Colonic mucosa (tissue), 4 donors: ENCODE measurements around the gene ZFP28. TPM values are rescaled to one million over a fixed set of nuclear protein-coding genes. Genes with fewer than 3 reads are reported as not detected.
A peak's percentile ranks its signal among the peaks of the same experiment; 100 is the strongest.

ENCODE experiments used
- DNase-seq: peaks from one replicate; pipeline ENCODE4 v3.0.0-alpha.2; 2020
- H3K27ac ChIP-seq: fragments of 200-600 bp; one replicate; pipeline ENCODE4 v1.8.0; 2021
- H3K27me3 ChIP-seq: fragments of 200-600 bp; one replicate; pipeline ENCODE4 v1.8.0; 2021
- H3K36me3 ChIP-seq: fragments of 200-600 bp; one replicate; pipeline ENCODE4 v1.8.0; 2021
- H3K4me1 ChIP-seq: fragments of 200-600 bp; one replicate; pipeline ENCODE4 v1.8.0; 2021; ENCODE audit warnings: mild to moderate bottlenecking
- H3K4me3 ChIP-seq: fragments of 200-600 bp; one replicate; pipeline ENCODE4 v1.8.0; 2021
- H3K9ac ChIP-seq, 2 donors: one replicate each; pipeline ENCODE4 v1.7.0; 2013; ENCODE audit warnings: control low read depth in 2 of 2, low read depth in 2 of 2, low read length in 2 of 2
- H3K9me3 ChIP-seq: fragments of 200-600 bp; one replicate; pipeline ENCODE4 v1.8.0; 2021
- intact Hi-C: fragments of 100-400 bp; cut with DNase I; formaldehyde crosslinking; loops from one replicate; pipeline ENCODE4 v1.14.1; 2022
- total RNA-seq, 2 donors: library from RNA; stranded (reverse); fragmentation: NEBNext Ultra II Directional in 1 of 2; extraction: Animal tissue kit (Norgen Biotek cat#: 25700) in 1 of 2; gene quantifications; one replicate each; pipeline ENCODE4 v1.2.1, GENCODE V29; 2021
- TF ChIP-seq, protein P1 (sequence below): fragments of 200-600 bp; IDR thresholded peaks from one replicate; pipeline ENCODE4 v1.8.0; 2022; ENCODE audit warnings: antibody characterized with exemption, mild to moderate bottlenecking
- donor health status: healthy.
- donor health status: DM: no; HTN: no; CAD: no.
- donor health status: DM: no; HTN: no; CAD: no.

ZFP28 gene
- total RNA-seq, 2 donors from 2014 or later = 1.5 to 2.1 TPM

DNA sequence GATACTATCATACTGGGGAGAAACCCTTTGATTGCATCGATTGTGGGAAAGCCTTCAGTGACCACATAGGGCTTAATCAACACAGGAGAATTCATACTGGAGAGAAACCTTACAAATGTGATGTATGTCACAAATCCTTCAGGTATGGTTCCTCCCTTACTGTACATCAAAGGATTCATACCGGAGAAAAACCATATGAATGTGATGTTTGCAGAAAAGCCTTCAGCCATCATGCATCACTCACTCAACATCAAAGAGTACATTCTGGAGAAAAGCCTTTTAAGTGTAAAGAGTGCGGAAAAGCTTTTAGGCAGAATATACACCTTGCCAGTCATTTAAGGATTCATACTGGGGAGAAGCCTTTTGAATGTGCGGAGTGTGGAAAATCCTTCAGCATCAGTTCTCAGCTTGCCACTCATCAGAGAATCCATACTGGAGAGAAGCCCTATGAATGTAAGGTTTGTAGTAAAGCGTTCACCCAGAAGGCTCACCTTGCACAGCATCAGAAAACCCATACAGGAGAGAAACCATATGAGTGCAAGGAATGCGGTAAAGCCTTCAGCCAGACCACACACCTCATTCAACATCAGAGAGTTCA is 15.6 kb downstream of the ZFP28 start:
- Histone ChIP-seq H3K9me3 (peaks cover 20% of the 10 kb centered on the region), H3K27me3 (no peaks in the 10 kb centered on the region), H3K36me3 (no peaks in the 10 kb centered on the region), H3K27ac (no peak overlapping the region), H3K4me1 (no peaks in the 10 kb centered on the region), H3K4me3 (no peak overlapping the region), H3K9ac (no peak overlapping the region)
- TF ChIP-seq, protein P1, sequence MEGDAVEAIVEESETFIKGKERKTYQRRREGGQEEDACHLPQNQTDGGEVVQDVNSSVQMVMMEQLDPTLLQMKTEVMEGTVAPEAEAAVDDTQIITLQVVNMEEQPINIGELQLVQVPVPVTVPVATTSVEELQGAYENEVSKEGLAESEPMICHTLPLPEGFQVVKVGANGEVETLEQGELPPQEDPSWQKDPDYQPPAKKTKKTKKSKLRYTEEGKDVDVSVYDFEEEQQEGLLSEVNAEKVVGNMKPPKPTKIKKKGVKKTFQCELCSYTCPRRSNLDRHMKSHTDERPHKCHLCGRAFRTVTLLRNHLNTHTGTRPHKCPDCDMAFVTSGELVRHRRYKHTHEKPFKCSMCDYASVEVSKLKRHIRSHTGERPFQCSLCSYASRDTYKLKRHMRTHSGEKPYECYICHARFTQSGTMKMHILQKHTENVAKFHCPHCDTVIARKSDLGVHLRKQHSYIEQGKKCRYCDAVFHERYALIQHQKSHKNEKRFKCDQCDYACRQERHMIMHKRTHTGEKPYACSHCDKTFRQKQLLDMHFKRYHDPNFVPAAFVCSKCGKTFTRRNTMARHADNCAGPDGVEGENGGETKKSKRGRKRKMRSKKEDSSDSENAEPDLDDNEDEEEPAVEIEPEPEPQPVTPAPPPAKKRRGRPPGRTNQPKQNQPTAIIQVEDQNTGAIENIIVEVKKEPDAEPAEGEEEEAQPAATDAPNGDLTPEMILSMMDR = no peak
- DNase-seq = no peak
- intact Hi-C loops = no loop called here

DNA sequence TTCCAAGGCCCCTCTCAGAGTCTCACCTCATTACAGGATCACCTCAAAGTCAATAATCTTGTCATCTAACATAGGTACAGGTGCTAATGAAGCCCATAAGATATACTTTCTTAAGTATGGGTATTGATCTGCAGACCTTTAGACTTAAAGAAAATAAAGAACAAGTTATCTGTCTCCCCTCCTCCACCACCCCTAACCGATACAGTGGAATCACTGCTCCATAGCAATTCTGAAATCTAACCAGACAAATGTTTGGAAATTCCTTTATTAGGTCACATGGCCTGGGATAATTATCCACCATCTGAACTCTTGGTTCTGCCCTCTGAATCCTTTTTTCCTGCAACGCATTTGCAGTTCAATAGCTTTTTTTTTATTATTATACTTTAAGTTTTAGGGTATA is 24.0 kb downstream of the ZFP28 start:
- Histone ChIP-seq H3K4me3 (no peak overlapping the region), H3K27ac (no peak overlapping the region)
- TF ChIP-seq, protein P1 = no peak

DNA sequence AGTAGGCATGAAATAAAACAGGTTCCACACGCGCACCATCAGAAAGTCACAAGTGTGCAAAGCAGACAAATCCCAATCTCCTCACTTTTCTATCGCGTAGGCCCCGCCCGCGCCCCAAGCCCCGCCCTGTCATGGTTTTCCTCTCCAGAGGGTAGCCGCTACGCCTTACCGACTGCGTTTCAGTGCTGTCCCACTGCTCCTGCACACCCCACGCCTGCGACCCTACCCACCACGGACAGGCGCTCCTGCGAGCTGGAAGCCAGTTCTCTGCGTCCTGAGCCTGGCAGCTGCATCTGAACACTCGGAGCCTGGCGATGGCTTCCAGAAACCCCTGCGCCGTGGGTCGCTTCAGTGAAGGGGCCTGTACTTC is 28.1 kb downstream of the ZFP28 start:
- DNase-seq = peak; percentile 67
- peak overlapping the region; percentile 72 for H3K27ac ChIP-seq
- H3K4me3 ChIP-seq = peak overlapping the region; percentile 97
- no peaks in the 10 kb centered on the region for H3K27me3 ChIP-seq
- H3K36me3 ChIP-seq = no peaks in the 10 kb centered on the region
- peaks cover 13% of the 10 kb centered on the region for H3K9me3 ChIP-seq
- intact Hi-C loops = no loop called here
- H3K9ac ChIP-seq = peak overlapping the region; percentile 72 to 76
- no peaks in the 10 kb centered on the region for H3K4me1 ChIP-seq
- TF ChIP-seq, protein P1 = no peak

More for the DNA sequence above, 24.0 kb downstream of the ZFP28 start:
- Histone ChIP-seq H3K36me3 (no peaks in the 10 kb centered on the region), H3K27me3 (no peaks in the 10 kb centered on the region), H3K9ac (no peak overlapping the region), H3K9me3 (peaks cover 11% of the 10 kb centered on the region), H3K4me1 (no peaks in the 10 kb centered on the region)
- DNase-seq = no peak
- intact Hi-C loops = no loop called here

DNA sequence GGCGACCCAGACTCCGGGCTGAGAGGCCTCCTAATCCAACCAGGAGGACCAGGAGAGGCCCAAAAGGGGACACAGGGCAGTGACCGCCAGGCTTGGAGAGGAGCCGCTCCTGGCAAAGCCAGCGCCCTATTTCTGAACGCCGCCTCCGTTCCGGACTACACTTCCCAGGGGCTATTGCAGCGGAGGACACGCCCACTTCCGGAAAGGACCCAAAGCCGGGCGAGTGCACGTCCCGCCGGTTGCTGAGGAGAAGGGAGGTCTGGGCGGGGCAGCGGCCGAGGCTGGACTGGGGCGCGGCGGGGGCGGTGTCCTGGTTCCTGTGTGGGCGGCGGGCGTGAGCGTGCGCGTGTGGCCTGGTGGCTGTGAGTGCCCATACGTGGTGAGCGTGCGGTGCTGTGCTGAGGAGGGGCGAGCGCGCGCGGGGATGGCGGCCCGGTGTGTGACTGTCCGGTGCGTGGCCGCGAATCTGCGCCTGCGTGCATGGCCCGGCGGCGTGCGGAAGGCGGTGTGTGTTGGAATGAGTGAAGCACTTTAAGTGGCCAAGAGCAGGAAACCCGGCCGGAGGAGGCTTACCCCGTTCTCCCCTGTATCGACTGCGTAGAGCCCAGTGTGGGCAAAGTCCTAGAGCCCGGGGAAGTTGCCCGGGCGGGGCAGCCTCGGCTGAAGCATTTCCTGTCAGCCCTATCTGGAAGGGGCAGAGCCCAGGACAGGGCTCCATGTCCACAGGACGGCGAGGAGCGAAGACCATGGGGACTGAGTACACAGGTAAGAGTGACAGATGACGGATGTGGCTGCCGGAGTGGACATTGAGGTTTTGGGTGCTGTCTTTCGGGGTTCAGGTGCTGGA is 28.7 kb downstream of the ZFP28 start, which contains the start of gene ZNF470:
Gene ZNF470 (plus strand): TSS at position 195 of the 847 bp plus-strand sequence. CDS start 2,844 bp downstream, outside the sequence.
- H3K9ac ChIP-seq = peak within 1 kb of the TSS; percentile 72 to 76
- H3K4me3 ChIP-seq = peak within 1 kb of the TSS; percentile 97
- intact Hi-C loops = no loop called here
- no peaks in the 10 kb centered on the region for H3K4me1 ChIP-seq
- DNase-seq = peak; percentile 97
- H3K9me3 ChIP-seq = peaks cover 15% of the 10 kb centered on the region
- TF ChIP-seq, protein P1 = no peak
- no peaks in the 10 kb centered on the region for H3K27me3 ChIP-seq
- H3K36me3 ChIP-seq = no peaks in the 10 kb centered on the region
- H3K27ac ChIP-seq = peak within 1 kb of the TSS; percentile 72

DNA sequence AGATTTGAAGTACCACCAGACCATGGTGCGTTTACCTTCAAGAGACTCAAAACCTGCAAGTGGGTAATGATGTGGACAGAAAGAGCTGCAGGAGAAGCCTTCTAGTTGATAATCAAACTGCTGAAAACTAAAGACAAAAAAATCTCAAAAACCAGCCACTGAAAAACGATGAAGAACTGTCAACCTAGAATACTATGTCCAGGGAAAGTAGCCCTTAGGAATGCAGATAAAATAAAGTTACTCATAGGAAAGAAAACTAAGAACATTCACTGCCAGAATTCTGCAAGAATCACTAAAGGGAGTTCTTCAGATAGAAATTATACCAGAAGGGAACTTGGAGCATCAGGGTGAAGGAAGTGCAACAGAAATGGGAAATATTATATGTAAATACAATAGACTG is 33.8 kb downstream of the ZFP28 start:
- Histone ChIP-seq H3K36me3 (no peaks in the 10 kb centered on the region), H3K9me3 (peaks cover 16% of the 10 kb centered on the region), H3K27ac (no peak overlapping the region), H3K4me1 (no peaks in the 10 kb centered on the region), H3K9ac (no peak overlapping the region), H3K27me3 (no peaks in the 10 kb centered on the region), H3K4me3 (no peak overlapping the region)
- DNase-seq = no peak
- intact Hi-C loops = no loop called here
- TF ChIP-seq, protein P1 = no peak
